Activated CD4-positive, alpha-beta T cell treated with anti-CD3 and anti-CD28 coated beads for 36 hours (primary cell): ENCODE measurements around the gene ZNRF2. TPM values are rescaled to one million over a fixed set of nuclear protein-coding genes. Genes with fewer than 3 reads are reported as not detected.

Experiments used
- ATAC-seq: fragments of 200-7000 bp; cut with Tn5 transposase; one replicate; pipeline ENCODE4 v1.10.0; 2021; ENCODE audit warnings: mild to moderate bottlenecking, moderate library complexity
- CTCF ChIA-PET: fragments of 350-600 bp; sonication (Branson Sonifier 250); formaldehyde crosslinking; loops from one replicate; lab custom pipeline; 2021; ENCODE audit warnings: antibody characterized with exemption; lab: Charles Lee
- POLR2A ChIA-PET: fragments of 350-600 bp; sonication (Branson Sonifier 250); formaldehyde crosslinking; loops from one replicate; lab custom pipeline; 2021; ENCODE audit warnings: antibody characterized with exemption, inconsistent platforms; lab: Charles Lee
- DNase-seq: peaks from one replicate; pipeline ENCODE4 v3.0.0-alpha.2; 2020
- H3K27ac Mint-ChIP-seq: one replicate; pipeline ENCODE4 v1.8.0; 2021; ENCODE audit warnings: mixed read lengths
- H3K27me3 Mint-ChIP-seq: one replicate; pipeline ENCODE4 v1.8.0; 2021; ENCODE audit warnings: mixed read lengths
- H3K36me3 Mint-ChIP-seq: one replicate; pipeline ENCODE4 v1.8.0; 2021; ENCODE audit warnings: low read depth, mixed read lengths
- H3K4me1 Mint-ChIP-seq: one replicate; pipeline ENCODE4 v1.8.0; 2021; ENCODE audit warnings: mixed read lengths
- H3K4me3 Mint-ChIP-seq: one replicate; pipeline ENCODE4 v1.8.0; 2021; ENCODE audit warnings: mild to moderate bottlenecking, moderate library complexity, mixed read lengths
- H3K9me3 Mint-ChIP-seq: one replicate; pipeline ENCODE4 v1.8.0; 2021; ENCODE audit warnings: low read depth, mixed read lengths
- intact Hi-C, 2 experiments: fragments of 100-400 bp; cut with DNase I in 1 of 2; cut with micrococcal nuclease in 1 of 2; formaldehyde crosslinking; loops; one replicate each; pipeline versions ENCODE4 v1.14.2 to v1.15.1; 2022 to 2024; cut with DNase I, micrococcal nuclease
- total RNA-seq, 2 experiments: library from RNA; stranded (reverse); gene quantifications; one replicate each; pipeline ENCODE4 v1.2.3, GENCODE V29; 2021

Gene ZNRF2
- total RNA-seq, 2 experiments from 2014 or later = 8.1 to 8.8 TPM

GRCh38 chr7:30322271-30323005 is 38.0 kb downstream of the ZNRF2 start:
- intact Hi-C loops = loop anchor here (1.0 to 2.0 kb wide), 5 partner anchors 9 to 156 kb away; partner anchors contain the start of genes NOD1 (in 1 of the 2) and ZNRF2 (in 1 of the 2)
- Mint-ChIP-seq H3K9me3 (no peaks in the 10 kb centered on the region), H3K4me1 (peaks cover 63% of the 10 kb centered on the region), H3K4me3 (peak overlapping the region; percentile 73), H3K36me3 (peaks cover 15% of the 10 kb centered on the region), H3K27me3 (no peaks in the 10 kb centered on the region), H3K27ac (peak overlapping the region; percentile 91)
- ATAC-seq = peak; percentile 68
- CTCF ChIA-PET = interaction anchor here (1.0 to 2.4 kb wide), 10 partner anchors 8 to 242 kb away, joined by 3 to 8 read pairs (median 4); no protein-coding TSS in a partner anchor
- peak; percentile 16 for DNase-seq
- POLR2A ChIA-PET = interaction anchor here (0.7 to 1.2 kb wide), 4 partner anchors 18 to 369 kb away, joined by 3 to 5 read pairs (median 3); no protein-coding TSS in a partner anchor

GRCh38 chr7:30323006-30323355 is 38.6 kb downstream of the ZNRF2 start:
- intact Hi-C loops = loop anchor here (1.0 to 2.0 kb wide), 4 partner anchors 25 to 156 kb away; partner anchors contain the start of genes NOD1 (in 1 of the 2) and ZNRF2 (in 1 of the 2)
- CTCF ChIA-PET = interaction anchor here (1.0 to 2.4 kb wide), 9 partner anchors 8 to 28 kb away, joined by 3 to 8 read pairs (median 4); no protein-coding TSS in a partner anchor
- Mint-ChIP-seq H3K4me3 (peak overlapping the region; percentile 73), H3K27me3 (no peaks in the 10 kb centered on the region), H3K4me1 (peaks cover 59% of the 10 kb centered on the region), H3K27ac (peak overlapping the region; percentile 91), H3K9me3 (no peaks in the 10 kb centered on the region), H3K36me3 (peaks cover 15% of the 10 kb centered on the region)
- no peak for DNase-seq
- peak; percentile 75 for ATAC-seq
- POLR2A ChIA-PET = interaction anchor here (0.8 to 1.2 kb wide), 3 partner anchors 19 to 39 kb away, joined by 3 to 5 read pairs (median 3); no protein-coding TSS in a partner anchor

GRCh38 chr7:30327813-30328212 is 43.4 kb downstream of the ZNRF2 start:
- intact Hi-C loops = no loop called here
- ATAC-seq (no peak), DNase-seq (no peak)
- Mint-ChIP-seq H3K9me3 (peaks cover 9% of the 10 kb centered on the region), H3K27ac (no peak overlapping the region), H3K4me1 (peaks cover 58% of the 10 kb centered on the region), H3K27me3 (no peaks in the 10 kb centered on the region), H3K36me3 (peaks cover 23% of the 10 kb centered on the region), H3K4me3 (no peak overlapping the region)
- ChIA-PET CTCF (interaction anchor here (1.5 kb wide), 1 partner anchor 22 kb away, joined by 5 read pairs; no protein-coding TSS in a partner anchor), POLR2A (no interaction called here)

- intact Hi-C loops = no loop called here
Observed at GRCh38 chr7:30328381-30328780, 44.0 kb downstream of the ZNRF2 start.

GRCh38 chr7:30329716-30330115 is 45.3 kb downstream of the ZNRF2 start:
- peaks cover 53% of the 10 kb centered on the region for H3K4me1 Mint-ChIP-seq
- no peak overlapping the region for H3K4me3 Mint-ChIP-seq
- no peaks in the 10 kb centered on the region for H3K27me3 Mint-ChIP-seq
- ChIA-PET CTCF (interaction anchor here (0.5 to 1.7 kb wide), 3 partner anchors 14 to 163 kb away, joined by 3 to 8 read pairs (median 4); no protein-coding TSS in a partner anchor), POLR2A (no interaction called here)
- ATAC-seq (no peak), DNase-seq (no peak)
- H3K27ac Mint-ChIP-seq = no peak overlapping the region
- intact Hi-C loops = loop anchor here (1.0 to 2.0 kb wide), 2 partner anchors 19 to 45 kb away; partner anchors contain the start of gene ZNRF2 (in 1 of the 2)
- H3K9me3 Mint-ChIP-seq = peaks cover 9% of the 10 kb centered on the region
- peaks cover 22% of the 10 kb centered on the region for H3K36me3 Mint-ChIP-seq

More at GRCh38 chr7:30328381-30328780, 44.0 kb downstream of the ZNRF2 start:
- no peak for DNase-seq
- no peak for ATAC-seq
- H3K36me3 Mint-ChIP-seq = peaks cover 23% of the 10 kb centered on the region
- no peaks in the 10 kb centered on the region for H3K27me3 Mint-ChIP-seq
- H3K4me3 Mint-ChIP-seq = no peak overlapping the region
- peaks cover 52% of the 10 kb centered on the region for H3K4me1 Mint-ChIP-seq
- H3K27ac Mint-ChIP-seq = peak overlapping the region; percentile 14
- ChIA-PET POLR2A (no interaction called here), CTCF (interaction anchor here (1.5 kb wide), 1 partner anchor 21 kb away, joined by 5 read pairs; no protein-coding TSS in a partner anchor)
- peaks cover 9% of the 10 kb centered on the region for H3K9me3 Mint-ChIP-seq

DNA sequence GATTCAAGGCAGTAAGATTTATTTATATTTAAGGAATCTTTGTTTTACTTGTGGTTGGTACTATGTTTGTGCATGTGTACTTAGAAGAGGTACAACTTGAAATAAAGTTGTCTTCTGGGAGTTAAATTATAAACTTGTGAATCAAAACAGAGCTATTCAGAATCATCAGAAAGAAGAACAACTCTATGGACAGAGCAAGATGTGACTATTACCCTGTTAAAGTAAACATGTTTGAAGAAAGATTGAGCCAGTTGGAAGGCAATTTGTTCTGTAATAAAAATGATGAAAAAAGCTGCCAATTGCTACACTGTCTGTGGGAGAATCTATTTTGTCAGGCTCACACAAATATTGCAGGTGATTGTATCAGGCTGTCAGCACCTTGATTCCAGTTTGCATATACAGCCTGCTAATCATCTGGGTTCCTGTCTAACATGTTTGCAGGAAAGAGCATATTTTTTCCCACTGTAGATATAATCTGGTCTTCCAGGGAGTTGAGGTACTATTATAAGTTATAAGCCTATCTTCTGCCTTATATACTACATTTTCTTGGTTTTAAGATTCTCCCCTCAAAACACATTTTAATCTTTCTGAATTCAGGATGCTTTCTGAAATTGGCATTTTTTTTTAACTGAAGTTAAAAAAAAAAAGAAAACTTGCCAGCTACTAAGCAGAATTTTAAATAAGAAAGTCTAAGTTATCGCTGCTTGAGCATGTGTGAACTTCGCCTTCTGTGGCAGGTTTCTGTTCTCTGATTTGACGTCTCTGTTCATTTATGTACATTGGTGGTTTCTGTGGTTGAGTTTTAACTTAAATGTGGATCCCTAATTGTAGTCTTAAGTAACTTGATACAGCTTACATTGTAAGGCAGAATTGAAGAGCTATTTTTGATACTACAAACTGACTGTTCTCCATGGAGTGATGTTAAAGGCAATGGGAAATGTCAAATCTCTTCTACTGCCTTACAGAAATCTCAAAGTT is 46.0 kb downstream of the ZNRF2 start:
- peaks cover 51% of the 10 kb centered on the region for H3K4me1 Mint-ChIP-seq

DNA sequence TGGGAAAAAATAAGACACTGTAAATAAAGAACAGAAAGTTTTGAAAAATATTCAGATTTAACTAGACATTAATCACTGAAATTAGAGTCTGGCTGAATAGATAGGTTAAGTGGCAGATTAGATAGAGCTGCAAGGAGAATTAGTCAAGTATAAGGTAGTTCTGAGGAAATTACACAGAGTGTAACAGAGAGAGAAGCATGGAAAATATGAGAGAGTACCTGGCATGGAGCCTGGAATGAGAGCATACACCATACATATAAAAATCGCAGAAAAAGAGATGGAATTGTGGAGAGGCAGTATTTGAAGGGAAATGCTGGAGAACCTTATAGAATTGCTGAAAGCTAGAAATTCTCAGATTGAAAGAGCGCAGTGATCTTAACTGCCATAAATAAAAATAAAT is 46.9 kb downstream of the ZNRF2 start:
- DNase-seq (peak; percentile 32), ATAC-seq (peak; percentile 52)
- intact Hi-C loops = loop anchor here (1.0 to 2.0 kb wide), 4 partner anchors 9 to 17 kb away; no protein-coding TSS in a partner anchor
- CTCF ChIA-PET = interaction anchor here (1.2 to 1.7 kb wide), 7 partner anchors 9 to 29 kb away, joined by 4 to 8 read pairs (median 6); no protein-coding TSS in a partner anchor
- H3K9me3 Mint-ChIP-seq = peaks cover 9% of the 10 kb centered on the region
- H3K27me3 Mint-ChIP-seq = no peaks in the 10 kb centered on the region
- H3K4me3 Mint-ChIP-seq = no peak overlapping the region
- H3K36me3 Mint-ChIP-seq = peaks cover 17% of the 10 kb centered on the region
- POLR2A ChIA-PET = no interaction called here
- H3K4me1 Mint-ChIP-seq = peaks cover 53% of the 10 kb centered on the region
- no peak overlapping the region for H3K27ac Mint-ChIP-seq

More for the DNA sequence above, 46.0 kb downstream of the ZNRF2 start:
- Mint-ChIP-seq H3K27ac (peak overlapping the region; percentile 77), H3K4me3 (peak overlapping the region; percentile 42), H3K9me3 (peaks cover 9% of the 10 kb centered on the region), H3K36me3 (peaks cover 20% of the 10 kb centered on the region), H3K27me3 (no peaks in the 10 kb centered on the region)
- CTCF ChIA-PET = interaction anchor here (0.5 to 1.7 kb wide), 7 partner anchors 8 to 164 kb away, joined by 3 to 8 read pairs (median 5); no protein-coding TSS in a partner anchor
- DNase-seq (peak; percentile 39), ATAC-seq (peak; percentile 87)
- POLR2A ChIA-PET = interaction anchor here (0.6 kb wide), 1 partner anchor 18 kb away, joined by 3 read pairs; no protein-coding TSS in a partner anchor
- intact Hi-C loops = loop anchor here (1.0 to 2.0 kb wide), 5 partner anchors 8 to 46 kb away; partner anchors contain the start of gene ZNRF2 (in 1 of the 2)

DNA sequence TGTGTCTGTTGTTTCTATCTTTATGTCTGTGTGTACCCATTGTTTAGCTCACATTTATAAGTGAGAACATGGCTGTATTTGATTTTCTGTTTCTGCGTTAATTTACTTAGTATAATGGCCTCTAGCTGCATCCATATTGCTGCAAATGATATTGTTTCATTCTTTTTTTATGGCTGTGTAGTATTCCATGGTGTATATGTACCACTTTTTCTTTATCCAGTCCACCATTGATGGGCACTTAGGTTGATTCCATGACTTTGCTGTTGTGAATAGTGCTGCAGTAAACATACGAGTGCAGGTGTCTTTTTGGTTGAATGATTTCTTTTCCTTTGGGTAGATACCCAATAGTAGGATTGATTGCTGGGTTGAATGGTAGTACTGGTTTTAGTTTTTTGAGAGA is 48.2 kb downstream of the ZNRF2 start:
- H3K27me3 Mint-ChIP-seq = no peaks in the 10 kb centered on the region
- ChIA-PET POLR2A (no interaction called here), CTCF (interaction anchor here (1.4 to 1.5 kb wide), 2 partner anchors 9 to 13 kb away, joined by 4 to 8 read pairs; no protein-coding TSS in a partner anchor)
- no peak for DNase-seq
- peaks cover 12% of the 10 kb centered on the region for H3K36me3 Mint-ChIP-seq
- H3K27ac Mint-ChIP-seq = no peak overlapping the region
- H3K4me1 Mint-ChIP-seq = peaks cover 57% of the 10 kb centered on the region
- H3K4me3 Mint-ChIP-seq = no peak overlapping the region
- no peak for ATAC-seq
- H3K9me3 Mint-ChIP-seq = peaks cover 9% of the 10 kb centered on the region
- intact Hi-C loops = no loop called here

- Mint-ChIP-seq H3K4me3 (no peak overlapping the region), H3K27me3 (no peaks in the 10 kb centered on the region), H3K36me3 (peaks cover 19% of the 10 kb centered on the region), H3K4me1 (peaks cover 42% of the 10 kb centered on the region), H3K27ac (no peak overlapping the region), H3K9me3 (peaks cover 9% of the 10 kb centered on the region)
- CTCF ChIA-PET = interaction anchor here (0.6 to 1.6 kb wide), 5 partner anchors 8 to 228 kb away, joined by 3 to 4 read pairs (median 3); no protein-coding TSS in a partner anchor
- peak; percentile 72 for ATAC-seq
- POLR2A ChIA-PET = no interaction called here
- intact Hi-C loops = no loop called here
- no peak for DNase-seq
Observed at GRCh38 chr7:30335763-30336487, 51.5 kb downstream of the ZNRF2 start.

DNA sequence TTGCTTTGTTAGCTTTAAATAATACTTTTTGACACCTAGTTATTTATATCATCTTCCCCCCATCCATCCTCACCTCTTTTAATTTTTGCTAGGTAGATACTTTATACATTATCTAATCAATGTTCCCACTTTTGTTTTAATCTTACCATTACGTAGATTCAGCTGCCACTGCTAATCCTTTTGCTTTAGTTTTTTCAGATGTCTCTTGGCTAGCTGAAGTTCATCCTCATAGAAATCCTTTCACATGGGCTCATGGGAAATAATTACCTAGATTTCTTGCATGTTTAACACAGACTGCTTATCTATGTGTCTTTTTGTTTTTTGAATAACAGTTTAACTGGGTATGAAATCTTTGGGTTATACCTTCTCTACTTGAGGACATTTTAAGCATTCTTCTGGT is 60.1 kb downstream of the ZNRF2 start:
- Mint-ChIP-seq H3K27ac (peak overlapping the region; percentile 15), H3K36me3 (peaks cover 16% of the 10 kb centered on the region), H3K9me3 (peaks cover 11% of the 10 kb centered on the region), H3K27me3 (no peaks in the 10 kb centered on the region), H3K4me1 (peaks cover 47% of the 10 kb centered on the region), H3K4me3 (no peak overlapping the region)
- intact Hi-C loops = no loop called here
- POLR2A ChIA-PET = interaction anchor here (0.6 to 1.0 kb wide), 2 partner anchors 61 to 683 kb away, joined by 3 to 4 read pairs; no protein-coding TSS in a partner anchor
- ATAC-seq = no peak
- no peak for DNase-seq
- CTCF ChIA-PET = interaction anchor here (1.0 to 1.7 kb wide), 3 partner anchors 8 to 30 kb away, joined by 3 to 7 read pairs (median 4); no protein-coding TSS in a partner anchor
